GM12878 (cell line): ENCODE data around the gene CCL4. TPM values are rescaled to one million over a fixed set of nuclear protein-coding genes. Genes with fewer than 3 reads are reported as not detected.
"Not testable (repeated sequence)": the region's sequence is repeated elsewhere in the genome, so short reads cannot be mapped to it uniquely, and the experiment has no call there.

ENCODE experiments used
- ATAC-seq: fragments of 200-7000 bp; cut with Tn5 transposase; 3 replicates; pipeline ENCODE4 v1.9.1; 2020; ENCODE audit warnings: mild to moderate bottlenecking, moderate library complexity
- Bru-seq: library from RNA; stranded (reverse); fragments of 400-500 nt; gene quantifications from one replicate; lab custom pipeline; 2021; lab: Mats Ljungman, UMichigan
- BruChase-seq, 2 experiments: library from RNA; stranded (reverse); fragments of 400-500 nt; gene quantifications; one replicate each; lab custom pipeline; 2021; lab: Mats Ljungman, UMichigan
- BruUV-seq: library from RNA; stranded (reverse); fragments of 400-500 nt; replicated peaks from 2 replicates; lab custom pipeline; 2021; lab: Mats Ljungman, UMichigan
- CTCF ChIA-PET: fragments of 300-600 bp; sonication (Branson Sonifier 250); formaldehyde crosslinking; extraction: SDS; loops from one replicate; lab custom pipeline; 2021; ENCODE audit warnings: inconsistent platforms; lab: Yijun Ruan, JAX
- POLR2A ChIA-PET: fragments of 350-600 bp; formaldehyde crosslinking; extraction: SDS; loops from one replicate; lab custom pipeline; 2021; ENCODE audit warnings: inconsistent platforms; lab: Charles Lee
- RAD21 ChIA-PET: fragments of 300-600 bp; sonication (Branson Sonifier 250); formaldehyde crosslinking; loops from one replicate; lab custom pipeline; 2023; ENCODE audit warnings: antibody characterized with exemption; ENCODE audit not compliant: unreplicated experiment; lab: Charles Lee
- SMC1A ChIA-PET: fragments of 300-600 bp; sonication (Branson Sonifier 250); formaldehyde crosslinking; loops from one replicate; lab custom pipeline; 2023; ENCODE audit not compliant: unreplicated experiment, uncharacterized antibody; lab: Charles Lee
- DNase-seq: peaks from one replicate; pipeline ENCODE4 v3.0.0-alpha.2; 2011; ENCODE audit warnings: low read depth, low spot score
- FAIRE-seq: peaks from 3 replicates; lab custom pipeline; 2011; peaks lifted over from hg19 to GRCh38; lab: Jason Lieb, UNC
- H2AFZ ChIP-seq: 2 replicates; pipeline ENCODE4 v1.6.0; 2011; ENCODE audit warnings: low read depth, low read length, control low read depth; ENCODE audit not compliant: control insufficient read depth
- H3K27ac ChIP-seq: 2 replicates; pipeline ENCODE4 v1.5.1; 2011; ENCODE audit warnings: control low read depth; ENCODE audit not compliant: control insufficient read depth, insufficient read depth
- H3K27me3 ChIP-seq, 2 experiments: replicated peaks in 1 of 2; 2 replicates each; pipeline versions ENCODE4 v1.6.0 to v1.6.1; 2011; ENCODE audit warnings: low read length in 1 of 2; ENCODE audit not compliant: control insufficient read depth in 2 of 2, insufficient read depth in 2 of 2
- H3K36me3 ChIP-seq, 2 experiments: 2 replicates each; pipeline ENCODE4 v1.5.1; 2011; ENCODE audit warnings: low read length in 1 of 2; ENCODE audit not compliant: control insufficient read depth in 2 of 2, insufficient read depth in 2 of 2
- H3K4me1 ChIP-seq: 2 replicates; pipeline ENCODE4 v1.6.1; 2011; ENCODE audit warnings: mild to moderate bottlenecking, low read length, moderate library complexity, mixed read lengths; ENCODE audit not compliant: control insufficient read depth, insufficient read depth
- H3K4me2 ChIP-seq: 2 replicates; pipeline ENCODE4 v1.6.0; 2011; ENCODE audit warnings: control low read depth; ENCODE audit not compliant: control insufficient read depth, insufficient read depth
- H3K4me3 ChIP-seq: fragments of 200-600 bp; sonication (generic); 2 replicates; pipeline ENCODE4 v1.5.1; 2016
- H3K79me2 ChIP-seq: 2 replicates; pipeline ENCODE4 v1.6.0; 2011; ENCODE audit warnings: low read length; ENCODE audit not compliant: control insufficient read depth, insufficient read depth
- H3K9ac ChIP-seq: 2 replicates; pipeline ENCODE4 v1.8.0; 2011; ENCODE audit warnings: low read length, control low read depth, mixed read lengths; ENCODE audit not compliant: control insufficient read depth, insufficient read depth
- H3K9me3 ChIP-seq: replicated peaks from 3 replicates; pipeline ENCODE4 v1.5.1; 2011; ENCODE audit warnings: mild to moderate bottlenecking, low read length; ENCODE audit not compliant: control insufficient read depth, insufficient read depth
- H4K20me1 ChIP-seq: 2 replicates; pipeline ENCODE4 v1.6.0; 2011; ENCODE audit not compliant: control insufficient read depth, insufficient read depth
- ATF2 ChIP-seq: IDR thresholded peaks from 2 replicates; pipeline ENCODE4 v1.6.1; 2012; ENCODE audit warnings: low read length, inconsistent platforms
- ATF7 ChIP-seq: fragments of 450-650 bp; IDR thresholded peaks from 2 replicates; pipeline ENCODE4 v1.6.1; 2016; ENCODE audit warnings: low read depth, mild to moderate bottlenecking
- CHD2 ChIP-seq: IDR thresholded peaks from 2 replicates; pipeline ENCODE4 v1.6.1; 2011; ENCODE audit warnings: low read depth, low read length, improper control_type of control experiment, borderline replicate concordance
- CREB1 ChIP-seq: IDR thresholded peaks from 2 replicates; pipeline ENCODE4 v1.6.1; 2012; ENCODE audit warnings: low read depth, mild to moderate bottlenecking, inconsistent platforms
- DPF2 ChIP-seq: fragments of 450-650 bp; IDR thresholded peaks from 2 replicates; pipeline ENCODE4 v1.6.1; 2017; ENCODE audit warnings: mild to moderate bottlenecking
- ETV6 ChIP-seq, 2 experiments: fragments of 450-650 bp in 1 of 2; IDR thresholded peaks in 1 of 2; conservative IDR thresholded peaks in 1 of 2; 2 replicates each; pipeline ENCODE4 v1.6.1; 2014; ENCODE audit warnings: antibody characterized with exemption in 1 of 2, borderline replicate concordance in 1 of 2, low read depth in 1 of 2, mild to moderate bottlenecking in 1 of 2, moderate library complexity in 1 of 2
- FOXM1 ChIP-seq: IDR thresholded peaks from 2 replicates; pipeline ENCODE4 v1.6.1; 2012; ENCODE audit warnings: low read depth, mild to moderate bottlenecking, inconsistent platforms, low read length, moderate library complexity
- IKZF2 ChIP-seq, 2 experiments: fragments of 450-650 bp; IDR thresholded peaks; 2 replicates each; pipeline ENCODE4 v1.6.1; 2017; ENCODE audit warnings: mild to moderate bottlenecking in 2 of 2, moderate library complexity in 2 of 2
- IRF4 ChIP-seq: IDR thresholded peaks from 2 replicates; pipeline ENCODE4 v1.6.1; 2011; ENCODE audit warnings: low read depth, low read length
- JUND ChIP-seq: IDR thresholded peaks from 2 replicates; pipeline ENCODE4 v1.6.1; 2012; ENCODE audit warnings: low read depth, mild to moderate bottlenecking, low read length, improper control_type of control experiment, moderate library complexity
- MEF2B ChIP-seq: fragments of 450-650 bp; IDR thresholded peaks from 2 replicates; pipeline ENCODE4 v1.6.1; 2018; ENCODE audit warnings: mild to moderate bottlenecking, moderate library complexity; ENCODE audit not compliant: partially characterized antibody, poor library complexity, severe bottlenecking
- MTA2 ChIP-seq: fragments of 450-650 bp; IDR thresholded peaks from 2 replicates; pipeline ENCODE4 v1.6.1; 2016; ENCODE audit warnings: low read depth, mild to moderate bottlenecking, moderate library complexity
- MTA3 ChIP-seq: IDR thresholded peaks from 2 replicates; pipeline ENCODE4 v1.6.1; 2012; ENCODE audit warnings: low read length, inconsistent platforms, borderline replicate concordance
- NFIC ChIP-seq: IDR thresholded peaks from 2 replicates; pipeline ENCODE4 v1.6.1; 2012; ENCODE audit warnings: low read depth, mild to moderate bottlenecking, inconsistent platforms, low read length, moderate library complexity
- NR2F1 ChIP-seq: fragments of 450-650 bp; conservative IDR thresholded peaks from 2 replicates; pipeline ENCODE4 v1.6.1; 2017; ENCODE audit warnings: mild to moderate bottlenecking
- RUNX3 ChIP-seq: IDR thresholded peaks from 2 replicates; pipeline ENCODE4 v1.6.1; 2012; ENCODE audit warnings: low read length, inconsistent platforms
- SPI1 ChIP-seq: IDR thresholded peaks from 2 replicates; pipeline ENCODE4 v1.6.1; 2011; ENCODE audit warnings: low read depth, mild to moderate bottlenecking, low read length, moderate library complexity, borderline replicate concordance; ENCODE audit not compliant: insufficient read depth
- TCF3 ChIP-seq: IDR thresholded peaks from 2 replicates; pipeline ENCODE4 v1.6.1; 2012; ENCODE audit warnings: low read depth, mild to moderate bottlenecking, low read length, borderline replicate concordance; ENCODE audit not compliant: insufficient read depth
- WGBS: methylation state at CpG from one replicate; pipeline ENCODE4 v1.1.6; 2016; ENCODE audit warnings: low lambda C conversion rate; ENCODE audit not compliant: insufficient replicate concordance, insufficient coverage; ENCODE audit errors: missing lambda C conversion rate; 5-methylcytosine and 5-hydroxymethylcytosine counted together
- in situ Hi-C: fragments of 300-500 bp; cut with MboI; formaldehyde crosslinking; loops from 9 replicates; pipeline ENCODE4 v1.14.3; 2018; ENCODE audit warnings: mixed read lengths
- intact Hi-C: fragments of 100-400 bp; cut with micrococcal nuclease; formaldehyde crosslinking; loops from one replicate; pipeline ENCODE4 v1.14.2; 2022; ENCODE audit not compliant: unreplicated experiment
- long read RNA-seq, 2 experiments: library from polyadenylated mRNA; unstranded; transcript quantifications; one replicate each; pipeline ENCODE4 v2.0.0, GENCODE V29; 2019 to 2020
- polyA minus RNA-seq, 3 experiments: library from RNA; depleted of rRNA, polyadenylated mRNA; stranded (reverse); fragments of >200 nt; gene quantifications; 2 replicates each; pipeline ENCODE4 v1.2.3, GENCODE V29; 2011
- polyA plus RNA-seq, 11 experiments: library from polyadenylated mRNA; depleted of rRNA in 4 of 11; unstranded in 6 of 11; stranded (reverse) in 5 of 11; fragments of >200 nt; fragmentation: Nextera tagmentation in 4 of 11; fragmentation: Illumina TruSeq in 1 of 11; extraction: Ambion mirVana in 4 of 11; extraction: Trizol in 1 of 11; gene quantifications; 1 replicate in 1 of 11; 2 replicates in 10 of 11; pipeline versions ENCODE4 v1.2.1 to v1.2.3, GENCODE V29; 2011 to 2016; ENCODE audit warnings: inconsistent platforms in 2 of 11, missing spikeins in 2 of 11, low read depth in 1 of 11
- total RNA-seq, 4 experiments: library from RNA; depleted of rRNA in 3 of 4; stranded (reverse); fragments of >200 nt in 3 of 4; fragmentation: Illumina TruSeq in 1 of 4; extraction: Trizol in 1 of 4; gene quantifications; 2 replicates each; pipeline versions ENCODE4 v1.2.1 to v1.2.3, GENCODE V29; 2013 to 2021

The CCL4 gene
- total RNA-seq (2013; cell fraction: nucleolus; rRNA removed): 8.8 and 9.5 TPM in 2 replicates
- total RNA-seq (2014; rRNA removed): 77.8 and 78.7 TPM in 2 replicates
- total RNA-seq (2014; rRNA removed; fragmentation: Illumina TruSeq; extraction: Trizol): 80.1 and 85.0 TPM in 2 replicates
- total RNA-seq (2021): 50.8 and 54.8 TPM in 2 replicates
- polyA plus RNA-seq (2011; ENCODE audit: low read depth): 32.1 TPM
- 524 and 741 TPM in 2 replicates for polyA plus RNA-seq (2011; rRNA removed)
- 616 and 746 TPM in 2 replicates for polyA plus RNA-seq (2011; cell fraction: cytosol; rRNA removed)
- polyA plus RNA-seq (2011; cell fraction: nucleus; rRNA removed): 311 and 571 TPM in 2 replicates
- 19.0 and 53.7 TPM in 2 replicates for polyA plus RNA-seq (2012)
- 76.3 and 86.9 TPM in 2 replicates for polyA plus RNA-seq (2014; fragmentation: Illumina TruSeq; extraction: Trizol)
- 100 to 1,000 TPM; 357 to 425 TPM for polyA plus RNA-seq (2014; fragmentation: Nextera tagmentation; extraction: Ambion mirVana)
- 87.3 and 96.6 TPM in 2 replicates for polyA plus RNA-seq (2014; rRNA removed)
- 10 to 100 TPM; 18.7 to 20.5 TPM for polyA plus RNA-seq (2016; fragmentation: Nextera tagmentation; extraction: Ambion mirVana)
- polyA minus RNA-seq (2011; rRNA and poly(A)+ RNA removed): 445 and 610 TPM in 2 replicates
- 254 and 292 TPM in 2 replicates for polyA minus RNA-seq (2011; cell fraction: cytosol; rRNA and poly(A)+ RNA removed)
- 194 and 212 TPM in 2 replicates for polyA minus RNA-seq (2011; cell fraction: nucleus; rRNA and poly(A)+ RNA removed)
- Bru-seq, nascent RNA: percentile 75 among the genes with signal in this experiment
- percentile 68 among the genes with signal in this experiment for BruChase-seq, experiment 1, labeled RNA remaining after a 6-hour chase
- BruChase-seq, experiment 2, labeled RNA remaining after a 2-hour chase: percentile 76 among the genes with signal in this experiment
- long read RNA-seq, experiment 1, transcript CCL4-202 (3 exons, 904 nt): major isoform, 76 of 80 reads
- long read RNA-seq, experiment 1, partial matches to known transcripts: 2 of 80 reads
- long read RNA-seq, experiment 1, other reads (novel, unspliced or antisense): 1 of 80 reads
- long read RNA-seq, experiment 2, transcript CCL4-202 (3 exons, 904 nt): major isoform, 509 of 577 reads
- long read RNA-seq, experiment 2, transcript CCL4-201 (1 exons, 1,774 nt): minor isoform, 34 of 577 reads
- long read RNA-seq, experiment 2, partial matches to known transcripts: 25 of 577 reads
- long read RNA-seq, experiment 2, other reads (novel, unspliced or antisense): 5 of 577 reads

- H3K36me3 ChIP-seq, H3K27me3 ChIP-seq, H3K79me2 ChIP-seq, in situ Hi-C loops, H4K20me1 ChIP-seq, H3K9me3 ChIP-seq, H3K4me3 ChIP-seq, FAIRE-seq, H3K9ac ChIP-seq, H2AFZ ChIP-seq, BruUV-seq: not testable (repeated sequence)
- CTCF ChIA-PET: interaction anchor here (0.9 to 3.1 kb wide), 10 partner anchors 13 to 134 kb away, joined by 3 to 25 read pairs (median 6); partner anchors contain the start of gene CCL3
- ATAC-seq (peak; percentile 88), DNase-seq (peak; percentile 68)
- intact Hi-C loops: loop anchor here (1.0 kb wide), 1 partner anchor 13 kb away; the partner anchor contains the start of gene CCL3
- H3K4me1 ChIP-seq: peaks cover 19% of the 10 kb centered on the region
- peak within 1 kb of the TSS; percentile 31 for H3K27ac ChIP-seq
- POLR2A ChIA-PET: interaction anchor here (1.1 to 1.6 kb wide), 6 partner anchors 13 to 45 kb away, joined by 3 to 6 read pairs (median 4); partner anchors contain the start of gene CCL3
- H3K4me2 ChIP-seq: peak within 1 kb of the TSS; percentile 17; the same call in 1 of the 2 replicates
- SMC1A ChIA-PET: interaction anchor here (1.0 to 5.5 kb wide), 15 partner anchors 12 to 126 kb away, joined by 3 to 39 read pairs (median 6); partner anchors contain the start of gene CCL3
- 6% methylated on average over 6 of the region's 6 CpGs for WGBS
- RAD21 ChIA-PET: interaction anchor here (1.0 to 3.3 kb wide), 14 partner anchors 12 to 134 kb away, joined by 3 to 20 read pairs (median 6); partner anchors contain the start of gene CCL3
- TF ChIP-seq IRF4: peak; percentile 55
- 0 out of 2 replicates have a peak, but pooled peaks have one; percentile 40 for TF ChIP-seq MTA3
- 0 out of 2 replicates have a peak, but pooled peaks have one; percentile 36 for TF ChIP-seq FOXM1
- peak; percentile 90 for TF ChIP-seq SPI1
- peak; percentile 35 for TF ChIP-seq DPF2
- 0 out of 2 replicates have a peak, but pooled peaks have one; percentile 66 for TF ChIP-seq TCF3
- TF ChIP-seq RUNX3: peak; percentile 78
- peak; percentile 57 for TF ChIP-seq JUND
- TF ChIP-seq CHD2: peak; percentile 70
- TF ChIP-seq ATF2: peak; percentile 82
- TF ChIP-seq MTA2: peak; percentile 73; the same call in 1 of the 2 replicates
- peak; percentile 55 for TF ChIP-seq NFIC
- TF ChIP-seq NR2F1: peak; percentile 40; the same call in 1 of the 2 replicates
- peak; percentile 86 for TF ChIP-seq MEF2B
- peak in 1 of 2 experiments; percentile 44; a peak in 1 of 4 replicates for TF ChIP-seq ETV6 (conservative IDR thresholded peaks at IDR 0.05 in 1 of 2, IDR thresholded peaks at IDR 0.05 in 1 of 2; ENCODE audit: borderline replicate concordance in 1 of 2, low read depth in 1 of 2)
- TF ChIP-seq IKZF2 (IDR thresholded peaks at IDR 0.05): peak; percentile 91 to 92
- peak; percentile 73 for TF ChIP-seq CREB1
- peak; percentile 99 for TF ChIP-seq ATF7
Measured at GRCh38 chr17:36103401-36103975, at the start of gene CCL4. Gene CCL4 (plus strand): TSS chr17:36103827. CDS start chr17:36103906, 79 bp downstream.
